ENCODE measurements around the gene ARMH2. TPM values are rescaled to one million over a fixed set of nuclear protein-coding genes. Genes with fewer than 3 reads are reported as not detected.

The ARMH2 gene
- total and polyA plus RNA-seq, 2 donors (not counting 3 experiments of a cell fraction or from before 2014, with no cell fraction given): not detected

DNA sequence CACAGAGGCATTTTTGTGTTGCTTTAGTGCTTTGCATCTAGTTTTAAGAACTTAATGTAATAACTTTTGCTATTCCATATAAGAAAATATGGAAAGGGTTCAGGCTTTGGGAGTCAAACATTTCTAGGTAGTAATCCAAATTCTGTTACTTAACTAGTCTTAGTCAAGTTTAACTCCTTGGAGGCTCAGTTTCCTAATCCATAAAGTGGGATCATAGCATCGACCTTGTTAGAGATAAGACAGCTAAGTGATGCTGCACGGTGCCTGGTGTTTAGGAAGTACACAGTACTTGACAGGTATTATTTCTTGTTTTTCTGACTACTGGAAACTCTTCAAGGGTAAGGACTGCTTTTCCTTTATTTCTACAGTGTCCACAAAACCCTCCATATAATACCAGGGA, 24.5 kb upstream of the ARMH2 start:
- H3K4me1 ChIP-seq (ENCODE audit: control insufficient read depth, extremely low read depth, insufficient read depth, low read length): no peaks in the 10 kb centered on the region
- FAIRE-seq: no peak
- no peak overlapping the region for H3K4me3 ChIP-seq (replicated peaks in 1 of 3; ENCODE audit: insufficient read depth in 1 of 3, low read depth in 1 of 3, low read length in 3 of 3)

More for the DNA sequence above, 24.5 kb upstream of the ARMH2 start:
- ChIA-PET CTCF (no interaction called here), POLR2A (no interaction called here)
- TF ChIP-seq, protein P1, sequence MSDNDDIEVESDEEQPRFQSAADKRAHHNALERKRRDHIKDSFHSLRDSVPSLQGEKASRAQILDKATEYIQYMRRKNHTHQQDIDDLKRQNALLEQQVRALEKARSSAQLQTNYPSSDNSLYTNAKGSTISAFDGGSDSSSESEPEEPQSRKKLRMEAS (IDR thresholded peaks at IDR 0.05; ENCODE audit: insufficient read depth, insufficient read length): no peak
- no peak for TF ChIP-seq POLR2AphosphoS5 (IDR thresholded peaks at IDR 0.05; ENCODE audit: insufficient read depth, low read depth, low read length)
- no peak for TF ChIP-seq FOS (IDR thresholded peaks at IDR 0.05; ENCODE audit: borderline replicate concordance, insufficient read depth, low read length)
- TF ChIP-seq EZH2 (IDR thresholded peaks at IDR 0.05; ENCODE audit: borderline replicate concordance, low read depth, low read length, severe bottlenecking): no peak
- no peak for TF ChIP-seq JUN (IDR thresholded peaks at IDR 0.05; ENCODE audit: borderline replicate concordance, insufficient read depth, insufficient read length, low read depth)
- TF ChIP-seq, protein P2, sequence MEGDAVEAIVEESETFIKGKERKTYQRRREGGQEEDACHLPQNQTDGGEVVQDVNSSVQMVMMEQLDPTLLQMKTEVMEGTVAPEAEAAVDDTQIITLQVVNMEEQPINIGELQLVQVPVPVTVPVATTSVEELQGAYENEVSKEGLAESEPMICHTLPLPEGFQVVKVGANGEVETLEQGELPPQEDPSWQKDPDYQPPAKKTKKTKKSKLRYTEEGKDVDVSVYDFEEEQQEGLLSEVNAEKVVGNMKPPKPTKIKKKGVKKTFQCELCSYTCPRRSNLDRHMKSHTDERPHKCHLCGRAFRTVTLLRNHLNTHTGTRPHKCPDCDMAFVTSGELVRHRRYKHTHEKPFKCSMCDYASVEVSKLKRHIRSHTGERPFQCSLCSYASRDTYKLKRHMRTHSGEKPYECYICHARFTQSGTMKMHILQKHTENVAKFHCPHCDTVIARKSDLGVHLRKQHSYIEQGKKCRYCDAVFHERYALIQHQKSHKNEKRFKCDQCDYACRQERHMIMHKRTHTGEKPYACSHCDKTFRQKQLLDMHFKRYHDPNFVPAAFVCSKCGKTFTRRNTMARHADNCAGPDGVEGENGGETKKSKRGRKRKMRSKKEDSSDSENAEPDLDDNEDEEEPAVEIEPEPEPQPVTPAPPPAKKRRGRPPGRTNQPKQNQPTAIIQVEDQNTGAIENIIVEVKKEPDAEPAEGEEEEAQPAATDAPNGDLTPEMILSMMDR (IDR thresholded peaks at IDR 0.05; ENCODE audit: extremely low read depth in 1 of 2, insufficient read depth in 1 of 2, low read depth in 1 of 2, low read length in 2 of 2): no peak
- TF ChIP-seq MYC (IDR thresholded peaks at IDR 0.05; ENCODE audit: low read depth, low read length): no peak
- TF ChIP-seq GATA2 (IDR thresholded peaks at IDR 0.05; ENCODE audit: insufficient read depth, insufficient read length, low read depth, low read length): no peak
- no peak for TF ChIP-seq POLR2A (IDR thresholded peaks at IDR 0.05; ENCODE audit: low read depth, low read length)
- no peaks in the 10 kb centered on the region for H3K9me1 ChIP-seq (replicated peaks; ENCODE audit: control insufficient read depth, extremely low read depth, insufficient read depth, low read length)
- H3K9ac ChIP-seq (replicated peaks; ENCODE audit: extremely low read depth, insufficient read depth, low read length): no peak overlapping the region
- no peak overlapping the region for H3K27ac ChIP-seq (ENCODE audit: insufficient read depth, low read depth, low read length)
- H3K36me3 ChIP-seq (ENCODE audit: control insufficient read depth in 2 of 2, extremely low read depth in 1 of 2, insufficient read depth in 2 of 2, low read length in 2 of 2): no peaks in the 10 kb centered on the region
- no peaks in the 10 kb centered on the region for H3K9me3 ChIP-seq (replicated peaks; ENCODE audit: control insufficient read depth, insufficient read depth, low read length)
- H4K20me1 ChIP-seq (replicated peaks; ENCODE audit: control insufficient read depth, extremely low read depth, insufficient read depth, low read length): no peaks in the 10 kb centered on the region
- no peaks in the 10 kb centered on the region for H3K79me2 ChIP-seq (ENCODE audit: control insufficient read depth, insufficient read depth, low read length)
- intact Hi-C loops (cut with micrococcal nuclease): no loop called here
- H3K27me3 ChIP-seq (ENCODE audit: control insufficient read depth in 2 of 2, insufficient read depth in 2 of 2, low read length in 2 of 2): no peaks in the 10 kb centered on the region
- dilution Hi-C loops (cut with MboI; ENCODE audit: extremely low pct_ligation_motif_present, low sequenced_read_pairs): no loop called here
- BruUV-seq (replicated peaks): no TSS peak
- no peak overlapping the region for H3K4me2 ChIP-seq (ENCODE audit: insufficient read depth, low read length)
- no peak overlapping the region for H2AFZ ChIP-seq (ENCODE audit: low read depth, low read length)
- DNase-seq (ENCODE audit: low read depth, low spot score): no peak
